Testis (tissue), 2 donors: ENCODE data around the gene SIRPG.

ENCODE experiments used
- POLR2A ChIP-seq: fragments of 450-650 bp; IDR thresholded peaks from one replicate; pipeline ENCODE4 v1.6.1; 2017; ENCODE audit warnings: antibody characterized with exemption, mild to moderate bottlenecking, moderate library complexity
- TF ChIP-seq, protein P1 (sequence below), 3 experiments: fragments of 450-650 bp in 2 of 3; fragments of 200-600 bp in 1 of 3; sonication (generic) in 1 of 3; IDR thresholded peaks; one replicate each; pipeline ENCODE4 v1.5.1; 2016 to 2019; ENCODE audit warnings: antibody characterized with exemption in 3 of 3, mild to moderate bottlenecking in 2 of 3, moderate library complexity in 1 of 3

DNA sequence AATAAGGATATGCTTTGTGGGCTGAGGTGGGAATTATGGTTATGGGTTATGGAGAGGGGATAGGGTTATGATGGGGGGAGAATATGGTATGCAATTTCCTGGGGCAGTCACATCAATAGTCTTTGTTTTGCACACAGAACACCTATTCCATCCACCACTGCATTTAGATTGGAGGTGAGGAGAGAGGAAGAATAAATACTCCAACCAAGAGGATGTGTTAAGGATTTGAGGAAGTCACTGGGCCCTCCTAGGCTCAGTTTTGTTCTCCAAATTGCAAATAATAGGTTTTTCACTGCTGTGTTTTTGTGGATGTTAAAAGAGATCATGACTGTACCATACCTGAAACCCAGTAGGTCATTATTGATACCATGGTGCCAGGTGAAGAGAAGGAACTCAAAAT is 29.5 kb upstream of the SIRPG start:
- TF ChIP-seq, protein P1, sequence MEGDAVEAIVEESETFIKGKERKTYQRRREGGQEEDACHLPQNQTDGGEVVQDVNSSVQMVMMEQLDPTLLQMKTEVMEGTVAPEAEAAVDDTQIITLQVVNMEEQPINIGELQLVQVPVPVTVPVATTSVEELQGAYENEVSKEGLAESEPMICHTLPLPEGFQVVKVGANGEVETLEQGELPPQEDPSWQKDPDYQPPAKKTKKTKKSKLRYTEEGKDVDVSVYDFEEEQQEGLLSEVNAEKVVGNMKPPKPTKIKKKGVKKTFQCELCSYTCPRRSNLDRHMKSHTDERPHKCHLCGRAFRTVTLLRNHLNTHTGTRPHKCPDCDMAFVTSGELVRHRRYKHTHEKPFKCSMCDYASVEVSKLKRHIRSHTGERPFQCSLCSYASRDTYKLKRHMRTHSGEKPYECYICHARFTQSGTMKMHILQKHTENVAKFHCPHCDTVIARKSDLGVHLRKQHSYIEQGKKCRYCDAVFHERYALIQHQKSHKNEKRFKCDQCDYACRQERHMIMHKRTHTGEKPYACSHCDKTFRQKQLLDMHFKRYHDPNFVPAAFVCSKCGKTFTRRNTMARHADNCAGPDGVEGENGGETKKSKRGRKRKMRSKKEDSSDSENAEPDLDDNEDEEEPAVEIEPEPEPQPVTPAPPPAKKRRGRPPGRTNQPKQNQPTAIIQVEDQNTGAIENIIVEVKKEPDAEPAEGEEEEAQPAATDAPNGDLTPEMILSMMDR (IDR thresholded peaks at IDR 0.05), result no peak
- TF ChIP-seq POLR2A, result no peak
